Activated T-helper 1 cell treated with anti-CD3 and anti-CD28 coated beads, Interleukin-12 subunit alpha, Interleukin-12 subunit beta, Interleukin-2, Interleukin-4 antibody, amounts not matched to agents 30 ng/mL and 10 ng/mL and 1 ng/mL, durations not matched to agents 14 hours and 24 hours and 36 hours (primary cell): Measurements from ENCODE around the gene PYDC1. TPM values are rescaled to one million over a fixed set of nuclear protein-coding genes. Genes with fewer than 3 reads are reported as not detected.
"Not testable (repeated sequence)": the region's sequence is repeated elsewhere in the genome, so short reads cannot be mapped to it uniquely, and the experiment has no call there.

Experiments used
- DNase-seq: peaks from one replicate; pipeline ENCODE4 v3.0.0; 2021; ENCODE audit warnings: low spot score
- H3K27ac Mint-ChIP-seq: one replicate; pipeline ENCODE4 v1.8.0; 2021; ENCODE audit warnings: mild to moderate bottlenecking, mixed read lengths
- H3K27me3 Mint-ChIP-seq: one replicate; pipeline ENCODE4 v1.8.0; 2022; ENCODE audit warnings: mild to moderate bottlenecking, moderate library complexity, mixed read lengths; ENCODE audit not compliant: insufficient read depth
- H3K36me3 Mint-ChIP-seq: one replicate; pipeline ENCODE4 v1.8.0; 2021; ENCODE audit warnings: low read depth, mixed read lengths
- H3K4me1 Mint-ChIP-seq: one replicate; pipeline ENCODE4 v1.8.0; 2021; ENCODE audit warnings: low read depth, mixed read lengths
- H3K4me3 Mint-ChIP-seq: one replicate; pipeline ENCODE4 v1.8.0; 2021; ENCODE audit warnings: mild to moderate bottlenecking, moderate library complexity, mixed read lengths
- H3K9me3 Mint-ChIP-seq: one replicate; pipeline ENCODE4 v1.8.0; 2021; ENCODE audit warnings: mixed read lengths
- intact Hi-C: fragments of 100-400 bp; cut with micrococcal nuclease; formaldehyde crosslinking; loops from one replicate; pipeline ENCODE4 v1.15.1; 2024
- total RNA-seq: library from RNA; stranded (reverse); gene quantifications from 2 replicates; pipeline ENCODE4 v1.2.3, GENCODE V29; 2022

The PYDC1 gene
- total RNA-seq: not detected in 2 replicates

GRCh38 chr16:31216422-31217135 lies at the start of gene PYDC1:
TSS of gene PYDC1 (minus strand) at chr16:31217135. CDS start at chr16:31217028, 107 bp downstream.
- Mint-ChIP-seq H3K27ac (no peak within 1 kb of the TSS), H3K4me3 (peak within 1 kb of the TSS; percentile 74), H3K9me3 (no peaks in the 10 kb centered on the region), H3K4me1 (peaks cover 20% of the 10 kb centered on the region), H3K27me3 (peaks cover 41% of the 10 kb centered on the region), H3K36me3 (peaks cover 2% of the 10 kb centered on the region)
- intact Hi-C loops: loop anchor here (2.0 to 5.0 kb wide), 3 partner anchors 16 to 226 kb away; partner anchors contain the start of gene ZNF843
- no peak for DNase-seq

GRCh38 chr16:31265329-31266245 lies 48.7 kb upstream of the PYDC1 start:
- intact Hi-C loops: loop anchor here (1.0 to 5.0 kb wide), 7 partner anchors 12 to 603 kb away; partner anchors contain the start of genes FUS and ITGAX
- H3K9me3 Mint-ChIP-seq: no peaks in the 10 kb centered on the region
- peaks cover 19% of the 10 kb centered on the region for H3K36me3 Mint-ChIP-seq
- H3K4me3 Mint-ChIP-seq: peak overlapping the region; percentile 80
- H3K4me1 Mint-ChIP-seq: peaks cover 71% of the 10 kb centered on the region
- H3K27me3 Mint-ChIP-seq: no peaks in the 10 kb centered on the region
- peak; percentile 78 for DNase-seq
- peak overlapping the region; percentile 95 for H3K27ac Mint-ChIP-seq

DNA sequence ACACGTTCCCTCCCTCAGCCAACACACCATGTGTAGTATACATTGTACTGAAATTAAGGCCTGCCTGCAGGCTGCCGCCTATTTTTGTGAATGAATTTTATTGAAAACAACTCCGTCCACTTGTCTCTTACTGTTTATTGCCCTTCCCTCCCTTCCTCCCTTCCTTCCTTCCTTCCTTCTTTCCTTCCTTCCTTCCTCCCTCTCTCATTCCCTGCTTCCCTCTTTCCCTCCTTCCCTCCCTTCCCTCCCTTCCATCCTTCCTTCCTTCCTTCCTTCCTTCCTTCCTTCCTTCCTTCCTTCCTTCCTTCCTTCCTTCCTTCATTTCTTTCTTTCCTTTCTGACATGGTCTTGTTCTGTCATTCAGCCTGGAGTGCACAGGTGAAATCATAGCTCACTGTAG lies 45.1 kb upstream of the PYDC1 start:
- Mint-ChIP-seq H3K27ac (peak overlapping the region; percentile 33), H3K36me3 (peaks cover 15% of the 10 kb centered on the region), H3K4me1 (peaks cover 54% of the 10 kb centered on the region), H3K9me3 (no peaks in the 10 kb centered on the region), H3K4me3 (peak overlapping the region; percentile 78), H3K27me3 (no peaks in the 10 kb centered on the region)
- DNase-seq: no peak
- intact Hi-C loops: no loop called here

DNA sequence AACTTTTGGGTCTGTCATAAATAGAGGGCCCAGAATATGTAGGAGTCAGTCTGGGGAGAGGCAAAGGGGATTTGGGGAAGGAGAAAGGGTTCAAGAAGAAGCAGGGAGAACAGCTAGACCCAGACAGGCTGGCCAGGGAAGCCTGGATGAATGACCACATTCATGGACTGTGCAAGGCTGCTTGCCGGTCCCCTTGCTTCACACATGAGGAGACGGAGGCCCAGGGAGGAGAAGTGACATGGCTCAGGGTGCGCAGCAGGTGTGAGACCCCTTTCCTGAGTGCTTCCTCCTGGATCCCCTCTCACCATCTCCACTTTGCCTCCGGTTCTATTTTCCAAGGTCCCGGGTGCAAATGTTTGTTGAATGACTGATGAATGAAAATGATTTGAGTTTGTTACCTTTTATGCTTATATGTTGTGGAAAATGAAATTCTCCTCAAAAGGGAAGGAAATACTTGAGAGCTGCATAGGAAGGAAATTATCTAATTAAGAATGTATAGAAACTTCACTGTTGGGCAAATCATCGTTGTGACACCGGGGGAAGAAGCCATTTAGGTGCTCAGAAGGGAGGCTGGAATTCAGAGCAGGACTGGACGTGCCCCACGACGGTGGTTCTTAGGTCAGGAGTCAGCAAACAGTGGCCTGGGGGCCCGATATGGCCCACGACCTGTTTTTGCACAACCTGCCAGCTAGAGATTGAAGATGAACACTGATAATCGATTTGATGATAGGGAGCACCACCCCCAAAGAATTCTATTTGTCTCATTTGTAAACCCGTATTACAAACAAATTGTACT lies 43.4 kb upstream of the PYDC1 start:
- H3K4me1 Mint-ChIP-seq: peaks cover 42% of the 10 kb centered on the region
- H3K27ac Mint-ChIP-seq: peak overlapping the region; percentile 79
- DNase-seq: no peak
- intact Hi-C loops: no loop called here
- no peaks in the 10 kb centered on the region for H3K9me3 Mint-ChIP-seq
- peaks cover 12% of the 10 kb centered on the region for H3K36me3 Mint-ChIP-seq
- H3K27me3 Mint-ChIP-seq: no peaks in the 10 kb centered on the region
- peak overlapping the region; percentile 78 for H3K4me3 Mint-ChIP-seq

DNA sequence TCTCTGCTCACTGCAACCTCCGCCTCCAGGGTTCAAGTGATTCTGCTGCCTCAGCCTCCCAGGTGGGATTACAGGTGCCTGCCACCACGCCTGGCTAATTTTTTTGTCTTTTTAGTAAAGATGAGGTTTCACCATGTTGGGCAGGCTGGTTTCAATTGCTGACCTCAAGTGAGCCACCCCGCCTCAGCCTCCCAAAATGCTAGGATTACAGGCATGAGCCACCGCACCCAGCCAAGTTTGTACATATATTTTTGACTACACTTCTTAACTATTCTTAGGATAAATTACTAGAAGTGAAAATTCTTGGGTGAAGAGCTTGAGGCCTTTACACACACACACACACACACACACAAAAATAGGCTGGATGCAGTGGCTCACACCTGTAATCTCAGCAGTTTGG lies 41.4 kb upstream of the PYDC1 start:
- DNase-seq: no peak
- peaks cover 45% of the 10 kb centered on the region for H3K4me1 Mint-ChIP-seq
- no peaks in the 10 kb centered on the region for H3K9me3 Mint-ChIP-seq
- H3K36me3 Mint-ChIP-seq: peaks cover 11% of the 10 kb centered on the region
- H3K27ac Mint-ChIP-seq: no peak overlapping the region
- H3K4me3 Mint-ChIP-seq: no peak overlapping the region
- intact Hi-C loops: no loop called here
- no peaks in the 10 kb centered on the region for H3K27me3 Mint-ChIP-seq

- intact Hi-C loops: no loop called here
- H3K36me3 Mint-ChIP-seq: peaks cover 4% of the 10 kb centered on the region
- no peak for DNase-seq
- no peaks in the 10 kb centered on the region for H3K9me3 Mint-ChIP-seq
- H3K27me3 Mint-ChIP-seq: no peaks in the 10 kb centered on the region
- peaks cover 46% of the 10 kb centered on the region for H3K4me1 Mint-ChIP-seq
- H3K4me3 Mint-ChIP-seq: no peak overlapping the region
- no peak overlapping the region for H3K27ac Mint-ChIP-seq
Observed at GRCh38 chr16:31256466-31256865, 39.5 kb upstream of the PYDC1 start.

DNA sequence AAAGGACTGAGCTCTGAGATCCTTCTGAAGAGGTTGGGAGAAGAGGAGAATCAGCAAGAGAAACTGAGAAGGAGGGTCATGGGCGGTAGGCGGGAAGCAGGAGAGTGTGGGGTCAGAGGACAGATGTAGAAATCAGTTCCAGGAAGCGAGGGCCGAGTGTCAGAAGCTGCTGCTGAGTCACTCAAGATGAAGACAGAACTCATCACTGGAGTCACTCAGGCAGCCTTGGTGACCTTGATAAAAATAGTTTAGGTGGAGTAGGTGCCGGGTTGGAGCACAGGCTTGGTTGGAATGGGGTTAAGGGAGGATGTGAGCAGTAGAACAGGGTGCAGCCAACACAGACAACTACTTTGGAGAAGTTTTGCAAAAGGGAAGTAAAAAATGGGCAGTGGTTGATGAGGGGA lies 36.7 kb upstream of the PYDC1 start:
- Mint-ChIP-seq H3K4me3 (peak overlapping the region; percentile 82), H3K4me1 (peaks cover 45% of the 10 kb centered on the region), H3K27ac (peak overlapping the region; percentile 96), H3K9me3 (no peaks in the 10 kb centered on the region), H3K36me3 (peaks cover 4% of the 10 kb centered on the region), H3K27me3 (no peaks in the 10 kb centered on the region)
- DNase-seq: peak; percentile 50
- intact Hi-C loops: loop anchor here (1.0 to 5.0 kb wide), 3 partner anchors 12 to 104 kb away; partner anchors contain the start of gene ITGAX

GRCh38 chr16:31251435-31251834 lies 34.5 kb upstream of the PYDC1 start:
- no peaks in the 10 kb centered on the region for H3K9me3 Mint-ChIP-seq
- H3K36me3 Mint-ChIP-seq: peaks cover 4% of the 10 kb centered on the region
- intact Hi-C loops: loop anchor here (5.0 kb wide), 1 partner anchor 106 kb away; the partner anchor contains the start of gene ITGAX
- peak overlapping the region; percentile 70 for H3K27ac Mint-ChIP-seq
- H3K27me3 Mint-ChIP-seq: no peaks in the 10 kb centered on the region
- no peak for DNase-seq
- peak overlapping the region; percentile 47 for H3K4me3 Mint-ChIP-seq
- H3K4me1 Mint-ChIP-seq: peaks cover 45% of the 10 kb centered on the region

DNA sequence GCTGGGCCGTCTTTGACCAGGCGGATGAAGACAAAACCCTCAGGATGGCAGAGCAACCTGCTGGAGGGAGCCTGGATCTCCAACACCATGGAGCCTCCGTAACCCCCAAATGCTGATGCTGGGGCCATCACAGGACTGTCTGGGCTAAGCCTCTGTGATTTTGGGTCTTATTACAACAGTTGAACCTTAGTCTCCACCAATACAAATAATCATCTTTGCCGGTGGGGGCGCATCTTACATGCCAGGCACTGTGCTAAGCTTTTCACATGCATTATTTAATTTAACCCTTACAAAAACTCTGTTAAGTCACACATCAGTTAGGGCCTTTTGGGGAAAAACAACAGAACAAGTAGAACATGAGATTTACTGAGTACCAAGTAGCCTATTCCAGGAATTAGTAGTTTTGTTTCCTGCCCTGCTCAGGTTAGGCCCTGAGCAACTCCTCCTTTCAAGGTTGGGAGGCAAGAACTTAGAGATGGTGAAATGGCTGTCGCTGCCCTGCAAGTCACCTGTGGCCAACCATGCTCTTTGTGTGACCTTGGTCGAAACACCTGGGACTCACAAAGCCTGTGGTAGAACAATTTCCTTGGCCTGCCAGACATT lies 33.9 kb upstream of the PYDC1 start:
- intact Hi-C loops: loop anchor here (5.0 kb wide), 1 partner anchor 106 kb away; the partner anchor contains the start of gene ITGAX
- peak overlapping the region; percentile 47 for H3K4me3 Mint-ChIP-seq
- peaks cover 4% of the 10 kb centered on the region for H3K36me3 Mint-ChIP-seq
- peak overlapping the region; percentile 70 for H3K27ac Mint-ChIP-seq
- no peaks in the 10 kb centered on the region for H3K27me3 Mint-ChIP-seq
- no peaks in the 10 kb centered on the region for H3K9me3 Mint-ChIP-seq
- peaks cover 45% of the 10 kb centered on the region for H3K4me1 Mint-ChIP-seq
- no peak for DNase-seq

- Mint-ChIP-seq H3K36me3 (no peaks in the 10 kb centered on the region), H3K27ac (no peak overlapping the region), H3K4me1 (peaks cover 35% of the 10 kb centered on the region), H3K4me3 (no peak overlapping the region), H3K9me3 (no peaks in the 10 kb centered on the region), H3K27me3 (no peaks in the 10 kb centered on the region)
- intact Hi-C loops: no loop called here
- DNase-seq: no peak
Observed at GRCh38 chr16:31248344-31248743, 31.4 kb upstream of the PYDC1 start.

GRCh38 chr16:31246296-31246695 lies 29.4 kb upstream of the PYDC1 start:
- Mint-ChIP-seq H3K4me3 (no peak overlapping the region), H3K9me3 (no peaks in the 10 kb centered on the region), H3K27ac (no peak overlapping the region), H3K27me3 (no peaks in the 10 kb centered on the region), H3K4me1 (peaks cover 16% of the 10 kb centered on the region), H3K36me3 (no peaks in the 10 kb centered on the region)
- intact Hi-C loops: no loop called here
- DNase-seq: no peak

DNA sequence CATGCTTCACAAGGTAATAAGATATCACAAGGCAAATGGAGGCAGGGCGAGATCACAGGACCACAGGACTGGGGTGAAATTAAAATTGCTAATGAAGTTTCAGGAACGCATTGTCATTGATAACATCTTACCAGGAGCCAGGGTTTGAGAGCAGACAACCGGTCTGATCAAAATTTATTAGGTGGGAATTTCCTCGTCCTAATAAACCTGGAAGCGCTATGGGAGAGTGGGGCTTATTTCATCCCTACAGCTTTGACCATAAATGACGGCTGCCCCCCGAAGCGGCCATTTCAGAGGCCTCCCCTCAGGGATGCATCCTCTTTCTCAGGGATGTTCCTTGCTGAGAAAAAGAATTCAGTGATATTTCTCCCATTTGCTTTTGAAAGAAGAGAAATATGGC lies 28.7 kb upstream of the PYDC1 start:
- DNase-seq, H3K4me1 Mint-ChIP-seq, intact Hi-C loops, H3K27ac Mint-ChIP-seq, H3K27me3 Mint-ChIP-seq, H3K9me3 Mint-ChIP-seq, H3K4me3 Mint-ChIP-seq, H3K36me3 Mint-ChIP-seq: not testable (repeated sequence)
